SK-N-MC (cell line): Measurements from ENCODE around the gene TREML4.

Source experiments
- EZH2 ChIP-seq: fragments of 200-600 bp; sonication (generic); IDR thresholded peaks from one replicate; pipeline ENCODE4 v1.6.1; 2017; ENCODE audit warnings: antibody characterized with exemption
- FOXP2 ChIP-seq: optimal IDR thresholded peaks from 2 replicates; pipeline ENCODE3; 2011; ENCODE audit warnings: mild to moderate bottlenecking, moderate library complexity; ENCODE audit not compliant: insufficient read depth; ENCODE audit errors: extremely low read length, control extremely low read depth
- POLR2AphosphoS5 ChIP-seq: IDR thresholded peaks from 2 replicates; pipeline ENCODE4 v1.6.1; 2012; ENCODE audit warnings: mild to moderate bottlenecking, low read depth, low read length, borderline replicate concordance

- no peak for TF ChIP-seq EZH2
- no peak for TF ChIP-seq POLR2AphosphoS5
- TF ChIP-seq FOXP2, result no peak
Measured at GRCh38 chr6:41236276-41236675, 8.1 kb downstream of the TREML4 start.
